ENCODE results near the gene PCED1B. TPM values are rescaled to one million over a fixed set of nuclear protein-coding genes. Genes with fewer than 3 reads are reported as not detected.

PCED1B gene
- total RNA-seq, 1 experiment from 2014 or later = 0.86 TPM

GRCh38 chr12:47188576-47189441 lies 109.4 kb downstream of the PCED1B start:
- Histone ChIP-seq H3K27ac (ENCODE audit: low read depth, low read length) (no peak overlapping the region), H3K4me2 (ENCODE audit: low read length) (no peak overlapping the region), H3K79me2 (ENCODE audit: insufficient read depth, low read length) (no peaks in the 10 kb centered on the region), H3K9me3 (ENCODE audit: control insufficient read depth in 1 of 2, insufficient read depth in 1 of 2, low read depth in 1 of 2, low read length in 2 of 2) (no peaks in the 10 kb centered on the region), H3K4me1 (ENCODE audit: control insufficient read depth in 1 of 2, insufficient read depth in 2 of 2, low read length in 2 of 2) (no peaks in the 10 kb centered on the region), H3K9ac (ENCODE audit: low read length) (no peak overlapping the region), H2AFZ (ENCODE audit: low read depth, low read length, poor library complexity, severe bottlenecking) (no peak overlapping the region), H3K27me3 (ENCODE audit: insufficient read depth, low read length) (no peaks in the 10 kb centered on the region), H3K9me2 (ENCODE audit: insufficient read depth) (no peaks in the 10 kb centered on the region), H3K4me3 (replicated peaks in 1 of 2; ENCODE audit: low read depth in 1 of 2, low read length in 2 of 2) (no peak overlapping the region), H3K36me3 (ENCODE audit: control insufficient read depth in 1 of 2, insufficient read depth in 2 of 2, low read length in 2 of 2) (no peaks in the 10 kb centered on the region), H4K20me1 (ENCODE audit: insufficient read depth) (no peaks in the 10 kb centered on the region)
- ChIA-PET CTCF (no interaction called here), POLR2A (no interaction called here), RAD21 (ENCODE audit: low non-redundant PET in 1 of 2, low total read pairs in 2 of 2, uncharacterized antibody in 2 of 2, unreplicated experiment in 2 of 2) (no interaction called here)
- DNase-seq (ENCODE audit: low read depth, low spot score) (no peak), ATAC-seq (no peak)
- intact Hi-C loops (cut with micrococcal nuclease) = no loop called here
- no TSS peak for BruUV-seq (replicated peaks)
- TF ChIP-seq ZBTB33 (IDR thresholded peaks at IDR 0.05; ENCODE audit: extremely low read depth, insufficient replicate concordance, low read length) = no peak
- TF ChIP-seq TCF7L2 (IDR thresholded peaks at IDR 0.05; ENCODE audit: borderline replicate concordance, extremely low read depth, insufficient read depth, insufficient read length) = no peak
- no peak for TF ChIP-seq RAD21 (IDR thresholded peaks at IDR 0.05; ENCODE audit: low read depth)
- no peak for TF ChIP-seq CBX3 (IDR thresholded peaks at IDR 0.05; ENCODE audit: low read depth)
- TF ChIP-seq ELF1 (IDR thresholded peaks at IDR 0.05; ENCODE audit: borderline replicate concordance, low read depth) = no peak
- TF ChIP-seq EZH2 (IDR thresholded peaks at IDR 0.05) = no peak
- no peak for TF ChIP-seq EZH2phosphoT487 (IDR thresholded peaks at IDR 0.05; ENCODE audit: borderline replicate concordance)
- no peak for TF ChIP-seq JUND (IDR thresholded peaks at IDR 0.05)
- no peak for TF ChIP-seq MAX (IDR thresholded peaks at IDR 0.05)

Measured in HCT116 (cell line).